H9 (cell line): ENCODE results near the gene PTPRN2. TPM values are rescaled to one million over a fixed set of nuclear protein-coding genes. Genes with fewer than 3 reads are reported as not detected.
"Not testable (repeated sequence)": the region's sequence is repeated elsewhere in the genome, so short reads cannot be mapped to it uniquely, and the experiment has no call there.

Experiments
- DNase-seq: peaks from one replicate; pipeline ENCODE4 v3.0.0-alpha.2; 2017
- H2AFZ ChIP-seq: one replicate; pipeline ENCODE4 v1.6.1; 2013; ENCODE audit warnings: mild to moderate bottlenecking, low read length, control low read depth, moderate library complexity
- H2AK5ac ChIP-seq: 2 replicates; pipeline ENCODE4 v1.6.1; 2013; ENCODE audit warnings: low read length, control low read depth, mixed read lengths; ENCODE audit not compliant: insufficient read length
- H2BK120ac ChIP-seq: one replicate; pipeline ENCODE4 v1.6.1; 2013; ENCODE audit warnings: low read depth, mild to moderate bottlenecking, low read length, control low read depth, inconsistent platforms; ENCODE audit not compliant: poor library complexity, severe bottlenecking
- H2BK12ac ChIP-seq: 2 replicates; pipeline ENCODE4 v1.6.1; 2013; ENCODE audit warnings: low read length, control low read depth, mixed read lengths, low read depth; ENCODE audit not compliant: insufficient read length
- H2BK15ac ChIP-seq: 2 replicates; pipeline ENCODE4 v1.6.1; 2013; ENCODE audit warnings: low read depth, low read length, control low read depth
- H2BK20ac ChIP-seq: one replicate; pipeline ENCODE4 v1.6.1; 2013; ENCODE audit warnings: low read depth, mild to moderate bottlenecking, low read length, control low read depth, inconsistent platforms; ENCODE audit not compliant: poor library complexity, severe bottlenecking
- H2BK5ac ChIP-seq: 2 replicates; pipeline ENCODE4 v1.6.1; 2013; ENCODE audit warnings: low read length, control low read depth, mixed read lengths; ENCODE audit not compliant: insufficient read length
- H3K14ac ChIP-seq: 2 replicates; pipeline ENCODE4 v1.6.1; 2013; ENCODE audit warnings: low read length, control low read depth; ENCODE audit not compliant: insufficient read depth
- H3K18ac ChIP-seq: 2 replicates; pipeline ENCODE4 v1.6.1; 2013; ENCODE audit warnings: low read depth, mild to moderate bottlenecking, mixed read lengths, low read length, control low read depth; ENCODE audit not compliant: insufficient read length
- H3K23ac ChIP-seq: 2 replicates; pipeline ENCODE4 v1.6.1; 2013; ENCODE audit warnings: low read length, control low read depth, mixed read lengths, low read depth; ENCODE audit not compliant: insufficient read length
- H3K23me2 ChIP-seq: 2 replicates; pipeline ENCODE4 v1.6.1; 2013; ENCODE audit warnings: low read depth, mild to moderate bottlenecking, mixed read lengths, low read length, control low read depth; ENCODE audit not compliant: insufficient read length, poor library complexity, severe bottlenecking
- H3K27ac ChIP-seq: 2 replicates; pipeline ENCODE4 v1.5.1; 2013; ENCODE audit warnings: low read length, control low read depth, mixed read lengths, low read depth; ENCODE audit not compliant: insufficient read length
- H3K27me3 ChIP-seq: 2 replicates; pipeline ENCODE4 v1.6.1; 2013; ENCODE audit warnings: low read length, control low read depth, inconsistent platforms; ENCODE audit not compliant: insufficient read depth
- H3K4ac ChIP-seq: 2 replicates; pipeline ENCODE4 v1.6.1; 2013; ENCODE audit warnings: low read depth, mild to moderate bottlenecking, control low read depth, inconsistent platforms, low read length, moderate library complexity
- H3K4me1 ChIP-seq: 2 replicates; pipeline ENCODE4 v1.6.1; 2013; ENCODE audit warnings: low read length, control low read depth, inconsistent platforms; ENCODE audit not compliant: insufficient read depth
- H3K4me2 ChIP-seq: 2 replicates; pipeline ENCODE4 v1.6.1; 2013; ENCODE audit warnings: low read length, control low read depth, mixed read lengths; ENCODE audit not compliant: insufficient read length, insufficient read depth
- H3K56ac ChIP-seq: 2 replicates; pipeline ENCODE4 v1.6.1; 2013; ENCODE audit warnings: low read depth, mild to moderate bottlenecking, mixed read lengths, low read length, control low read depth; ENCODE audit not compliant: insufficient read length
- H3K79me1 ChIP-seq: 2 replicates; pipeline ENCODE4 v1.6.1; 2013; ENCODE audit warnings: low read depth, mild to moderate bottlenecking, moderate library complexity, low read length, control low read depth, inconsistent platforms; ENCODE audit not compliant: insufficient read depth, poor library complexity, severe bottlenecking
- H3K79me2 ChIP-seq: 2 replicates; pipeline ENCODE4 v1.6.1; 2013; ENCODE audit warnings: low read length, control low read depth, inconsistent platforms; ENCODE audit not compliant: insufficient read depth
- H3K9ac ChIP-seq: 2 replicates; pipeline ENCODE4 v1.6.1; 2013; ENCODE audit warnings: low read length, control low read depth, mixed read lengths; ENCODE audit not compliant: insufficient read length; ENCODE audit errors: extremely low read depth
- H3K9me3 ChIP-seq: one replicate; pipeline ENCODE4 v1.6.1; 2013; ENCODE audit warnings: low read depth, low read length, inconsistent platforms; ENCODE audit not compliant: control insufficient read depth
- H3T11ph ChIP-seq: one replicate; pipeline ENCODE4 v1.6.1; 2013; ENCODE audit warnings: mild to moderate bottlenecking, low read length, control low read depth, inconsistent platforms
- H4K20me1 ChIP-seq: one replicate; pipeline ENCODE4 v1.6.1; 2013; ENCODE audit not compliant: control insufficient read depth, insufficient read length, insufficient read depth
- H4K5ac ChIP-seq: 2 replicates; pipeline ENCODE4 v1.6.1; 2013; ENCODE audit warnings: low read depth, mild to moderate bottlenecking, mixed read lengths, low read length, control low read depth; ENCODE audit not compliant: insufficient read length
- H4K8ac ChIP-seq: replicated peaks from 2 replicates; pipeline ENCODE4 v1.6.1; 2013; ENCODE audit warnings: low read length, control low read depth, mixed read lengths, low read depth; ENCODE audit not compliant: insufficient read length
- H4K91ac ChIP-seq: 2 replicates; pipeline ENCODE4 v1.6.1; 2013; ENCODE audit warnings: low read depth, mild to moderate bottlenecking, moderate library complexity, mixed read lengths, low read length, control low read depth; ENCODE audit not compliant: insufficient read length
- H3K27ac Mint-ChIP-seq, 3 experiments: 2 replicates in 2 of 3; 3 replicates in 1 of 3; pipeline ENCODE4 v1.8.0; 2020 to 2021; ENCODE audit warnings: mixed read lengths in 3 of 3, mild to moderate bottlenecking in 1 of 3, moderate library complexity in 1 of 3
- H3K27me3 Mint-ChIP-seq: 2 replicates; pipeline ENCODE4 v1.8.0; 2021; ENCODE audit warnings: low read depth, mild to moderate bottlenecking, moderate library complexity, mixed read lengths
- H3K36me3 Mint-ChIP-seq, 3 experiments: 2 replicates in 2 of 3; 3 replicates in 1 of 3; pipeline ENCODE4 v1.8.0; 2020 to 2021; ENCODE audit warnings: low read depth in 3 of 3, mixed read lengths in 3 of 3; ENCODE audit not compliant: insufficient read depth in 1 of 3
- H3K4me1 Mint-ChIP-seq, 2 experiments: 2 replicates each; pipeline ENCODE4 v1.8.0; 2020; ENCODE audit warnings: mixed read lengths in 2 of 2
- H3K4me3 Mint-ChIP-seq, 2 experiments: 2 replicates in 1 of 2; 3 replicates in 1 of 2; pipeline ENCODE4 v1.8.0; 2020 to 2021; ENCODE audit warnings: mild to moderate bottlenecking in 2 of 2, mixed read lengths in 2 of 2, moderate library complexity in 1 of 2
- H3K9me3 Mint-ChIP-seq, 2 experiments: 2 replicates in 1 of 2; 3 replicates in 1 of 2; pipeline ENCODE4 v1.8.0; 2020; ENCODE audit warnings: mild to moderate bottlenecking in 2 of 2, mixed read lengths in 2 of 2, moderate library complexity in 1 of 2
- WGBS: extraction: QIAGEN DNeasy Blood & Tissue Kit; methylation state at CpG from one replicate; pipeline ENCODE4 v1.1.7; 2013; ENCODE audit warnings: missing lambda C conversion rate, low lambda C conversion rate, mixed read lengths; ENCODE audit not compliant: insufficient read length; ENCODE audit errors: extremely low coverage; 5-methylcytosine and 5-hydroxymethylcytosine counted together
- total RNA-seq: library from RNA; stranded (reverse); gene quantifications from 2 replicates; pipeline ENCODE4 v1.2.1, GENCODE V29; 2021
- TF ChIP-seq, protein P1 (sequence below): fragments of 200-600 bp; sonication (generic); conservative IDR thresholded peaks from 3 replicates; pipeline ENCODE4 v1.8.0; 2021; ENCODE audit warnings: antibody characterized with exemption, mild to moderate bottlenecking

PTPRN2 gene
- total RNA-seq, 1 experiment from 2014 or later = 5.2 TPM

- H4K20me1 ChIP-seq = no peaks in the 10 kb centered on the region
- no peaks in the 10 kb centered on the region for H3K23me2 ChIP-seq
- H3T11ph ChIP-seq = no peak overlapping the region
- Mint-ChIP-seq H3K4me1 (peaks cover 4% of the 10 kb centered on the region in 2 experiments), H3K36me3 (no peaks in the 10 kb centered on the region; a peak in 2 of 7 replicates), H3K9me3 (peaks cover 0 to 2% of the 10 kb centered on the region in 2 experiments; a peak in 2 of 5 replicates), H3K27ac (no peak overlapping the region), H3K4me3 (no peak overlapping the region), H3K27me3 (no peaks in the 10 kb centered on the region)
- no peak overlapping the region for H2BK5ac ChIP-seq
- no peaks in the 10 kb centered on the region for H3K4me1 ChIP-seq
- no peak overlapping the region for H4K8ac ChIP-seq
- DNase-seq = no peak
- no peak overlapping the region for H4K5ac ChIP-seq
- no peak overlapping the region for H4K91ac ChIP-seq
- H3K56ac ChIP-seq = no peak overlapping the region
- TF ChIP-seq, protein P1, sequence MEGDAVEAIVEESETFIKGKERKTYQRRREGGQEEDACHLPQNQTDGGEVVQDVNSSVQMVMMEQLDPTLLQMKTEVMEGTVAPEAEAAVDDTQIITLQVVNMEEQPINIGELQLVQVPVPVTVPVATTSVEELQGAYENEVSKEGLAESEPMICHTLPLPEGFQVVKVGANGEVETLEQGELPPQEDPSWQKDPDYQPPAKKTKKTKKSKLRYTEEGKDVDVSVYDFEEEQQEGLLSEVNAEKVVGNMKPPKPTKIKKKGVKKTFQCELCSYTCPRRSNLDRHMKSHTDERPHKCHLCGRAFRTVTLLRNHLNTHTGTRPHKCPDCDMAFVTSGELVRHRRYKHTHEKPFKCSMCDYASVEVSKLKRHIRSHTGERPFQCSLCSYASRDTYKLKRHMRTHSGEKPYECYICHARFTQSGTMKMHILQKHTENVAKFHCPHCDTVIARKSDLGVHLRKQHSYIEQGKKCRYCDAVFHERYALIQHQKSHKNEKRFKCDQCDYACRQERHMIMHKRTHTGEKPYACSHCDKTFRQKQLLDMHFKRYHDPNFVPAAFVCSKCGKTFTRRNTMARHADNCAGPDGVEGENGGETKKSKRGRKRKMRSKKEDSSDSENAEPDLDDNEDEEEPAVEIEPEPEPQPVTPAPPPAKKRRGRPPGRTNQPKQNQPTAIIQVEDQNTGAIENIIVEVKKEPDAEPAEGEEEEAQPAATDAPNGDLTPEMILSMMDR = no peak
- no peak overlapping the region for H3K14ac ChIP-seq
- no peak overlapping the region for H3K9ac ChIP-seq
- no peak overlapping the region for H2AK5ac ChIP-seq
- H2BK12ac ChIP-seq = no peak overlapping the region
- no CpG with 5 or more reads among the region's 4 CpGs for WGBS
- H3K23ac ChIP-seq = no peak overlapping the region
- H2BK20ac ChIP-seq = no peak overlapping the region
- H3K9me3 ChIP-seq = no peaks in the 10 kb centered on the region
- no peaks in the 10 kb centered on the region for H3K79me1 ChIP-seq
- no peak overlapping the region for H2AFZ ChIP-seq
- no peak overlapping the region for H3K4ac ChIP-seq
- H2BK15ac ChIP-seq = no peak overlapping the region
- H3K4me2 ChIP-seq = no peak overlapping the region
- no peak overlapping the region for H3K18ac ChIP-seq
- no peak overlapping the region for H3K27ac ChIP-seq
- H2BK120ac ChIP-seq = no peak overlapping the region
- no peaks in the 10 kb centered on the region for H3K27me3 ChIP-seq
- H3K79me2 ChIP-seq = no peaks in the 10 kb centered on the region
Observed at GRCh38 chr7:158204453-158204852, 383.2 kb downstream of the PTPRN2 start.

- H2AK5ac ChIP-seq = not testable (repeated sequence)
Observed at GRCh38 chr7:158203948-158204347, 383.7 kb downstream of the PTPRN2 start.

More at GRCh38 chr7:158203948-158204347, 383.7 kb downstream of the PTPRN2 start:
- not testable (repeated sequence) for H3K79me1 ChIP-seq, H4K91ac ChIP-seq, H3K18ac ChIP-seq, H2BK20ac ChIP-seq, H2BK5ac ChIP-seq, H3K27me3 Mint-ChIP-seq, H3K36me3 Mint-ChIP-seq, H4K8ac ChIP-seq, H3K9me3 ChIP-seq, H3K4ac ChIP-seq, H3K4me3 Mint-ChIP-seq, H2BK15ac ChIP-seq, H3K56ac ChIP-seq, H3K14ac ChIP-seq, H3K4me1 Mint-ChIP-seq, H2AFZ ChIP-seq, H2BK120ac ChIP-seq, H4K5ac ChIP-seq, H3K27ac Mint-ChIP-seq, H3K27me3 ChIP-seq, H2BK12ac ChIP-seq, H3T11ph ChIP-seq, H3K23me2 ChIP-seq, H3K4me1 ChIP-seq, H3K79me2 ChIP-seq, H4K20me1 ChIP-seq, H3K23ac ChIP-seq, H3K27ac ChIP-seq, DNase-seq, H3K4me2 ChIP-seq, H3K9ac ChIP-seq, H3K9me3 Mint-ChIP-seq
- WGBS = no CpG with 5 or more reads among the region's 42 CpGs
